ENCODE measurements around the gene MAP7D3. TPM values are rescaled to one million over a fixed set of nuclear protein-coding genes. Genes with fewer than 3 reads are reported as not detected.

MAP7D3 gene
- total and polyA plus RNA-seq, 3 donors from 2014 or later, result 14.7 to 44.0 (median 38.2) TPM

- no peak for DNase-seq
- Histone ChIP-seq H3K9me3 (no peaks in the 10 kb centered on the region), H3K27ac (no peak overlapping the region), H3K4me1 (no peaks in the 10 kb centered on the region), H3K4me3 (no peak overlapping the region), H3K36me3 (ENCODE audit: low read depth, missing control alignments) (no peaks in the 10 kb centered on the region), H3K27me3 (no peaks in the 10 kb centered on the region)
- TF ChIP-seq POLR2A (IDR thresholded peaks at IDR 0.05), result no peak
- no peak for TF ChIP-seq CTCF (IDR thresholded peaks at IDR 0.05)
- WGBS, 2 donors, result 53 to 60% methylated on average over 5 to 6 of the region's 6 CpGs
- intact Hi-C loops (cut with DNase I; ENCODE audit: low total_unique reads), result no loop called here
These were observed 60.0 kb downstream of the MAP7D3 start for GRCh38 chrX:136191171-136191570.

GRCh38 chrX:136190038-136190713 is 61.0 kb downstream of the MAP7D3 start:
- Histone ChIP-seq H3K4me3 (no peak overlapping the region), H3K36me3 (ENCODE audit: low read depth, missing control alignments) (no peaks in the 10 kb centered on the region), H3K27me3 (no peaks in the 10 kb centered on the region), H3K27ac (no peak overlapping the region), H3K9me3 (no peaks in the 10 kb centered on the region), H3K4me1 (no peaks in the 10 kb centered on the region)
- no peak for TF ChIP-seq CTCF (IDR thresholded peaks at IDR 0.05)
- DNase-seq, result no peak
- intact Hi-C loops (cut with DNase I; ENCODE audit: low total_unique reads), result no loop called here
- WGBS, 2 donors, result 73 to 82% methylated on average over 10 of the region's 10 CpGs

GRCh38 chrX:136189222-136189621 is 62.0 kb downstream of the MAP7D3 start:
- DNase-seq, result no peak
- Histone ChIP-seq H3K36me3 (ENCODE audit: low read depth, missing control alignments) (no peaks in the 10 kb centered on the region), H3K27me3 (no peaks in the 10 kb centered on the region), H3K4me3 (no peak overlapping the region), H3K9me3 (no peaks in the 10 kb centered on the region), H3K4me1 (no peaks in the 10 kb centered on the region), H3K27ac (no peak overlapping the region)
- WGBS, 2 donors, result 36 to 59% methylated on average over 2 of the region's 2 CpGs
- intact Hi-C loops (cut with DNase I; ENCODE audit: low total_unique reads), result no loop called here
- no peak for TF ChIP-seq CTCF (IDR thresholded peaks at IDR 0.05)
- no peak for TF ChIP-seq POLR2A (IDR thresholded peaks at IDR 0.05)

- TF ChIP-seq POLR2A (IDR thresholded peaks at IDR 0.05) (no peak), CTCF (IDR thresholded peaks at IDR 0.05) (no peak)
- no peaks in the 10 kb centered on the region for H3K4me1 ChIP-seq
- H3K27me3 ChIP-seq, result no peaks in the 10 kb centered on the region
- no peak for DNase-seq
- H3K36me3 ChIP-seq (ENCODE audit: low read depth, missing control alignments), result no peaks in the 10 kb centered on the region
- no peak overlapping the region for H3K27ac ChIP-seq
- H3K9me3 ChIP-seq, result no peaks in the 10 kb centered on the region
- no peak overlapping the region for H3K4me3 ChIP-seq
- intact Hi-C loops (cut with DNase I; ENCODE audit: low total_unique reads), result no loop called here
- 66 to 76% methylated on average over 3 of the region's 3 CpGs for WGBS, 2 donors
These were observed 65.2 kb downstream of the MAP7D3 start for GRCh38 chrX:136186023-136186413.

- Histone ChIP-seq H3K27ac (no peak overlapping the region), H3K4me3 (no peak overlapping the region), H3K9me3 (no peaks in the 10 kb centered on the region), H3K36me3 (ENCODE audit: low read depth, missing control alignments) (no peaks in the 10 kb centered on the region), H3K4me1 (no peaks in the 10 kb centered on the region), H3K27me3 (no peaks in the 10 kb centered on the region)
- 29 to 34% methylated on average over 8 of the region's 8 CpGs for WGBS, 2 donors
- TF ChIP-seq POLR2A (IDR thresholded peaks at IDR 0.05) (no peak), CTCF (IDR thresholded peaks at IDR 0.05) (no peak)
- intact Hi-C loops (cut with DNase I; ENCODE audit: low total_unique reads), result no loop called here
- DNase-seq, result no peak
These were observed 65.7 kb downstream of the MAP7D3 start for GRCh38 chrX:136185401-136186022.
